ENCODE measurements around the gene CCDC33. TPM values are rescaled to one million over a fixed set of nuclear protein-coding genes. Genes with fewer than 3 reads are reported as not detected.

The CCDC33 gene
- total and polyA plus RNA-seq, 2 donors from 2014 or later: 0.63 TPM; not detected in 1

DNA sequence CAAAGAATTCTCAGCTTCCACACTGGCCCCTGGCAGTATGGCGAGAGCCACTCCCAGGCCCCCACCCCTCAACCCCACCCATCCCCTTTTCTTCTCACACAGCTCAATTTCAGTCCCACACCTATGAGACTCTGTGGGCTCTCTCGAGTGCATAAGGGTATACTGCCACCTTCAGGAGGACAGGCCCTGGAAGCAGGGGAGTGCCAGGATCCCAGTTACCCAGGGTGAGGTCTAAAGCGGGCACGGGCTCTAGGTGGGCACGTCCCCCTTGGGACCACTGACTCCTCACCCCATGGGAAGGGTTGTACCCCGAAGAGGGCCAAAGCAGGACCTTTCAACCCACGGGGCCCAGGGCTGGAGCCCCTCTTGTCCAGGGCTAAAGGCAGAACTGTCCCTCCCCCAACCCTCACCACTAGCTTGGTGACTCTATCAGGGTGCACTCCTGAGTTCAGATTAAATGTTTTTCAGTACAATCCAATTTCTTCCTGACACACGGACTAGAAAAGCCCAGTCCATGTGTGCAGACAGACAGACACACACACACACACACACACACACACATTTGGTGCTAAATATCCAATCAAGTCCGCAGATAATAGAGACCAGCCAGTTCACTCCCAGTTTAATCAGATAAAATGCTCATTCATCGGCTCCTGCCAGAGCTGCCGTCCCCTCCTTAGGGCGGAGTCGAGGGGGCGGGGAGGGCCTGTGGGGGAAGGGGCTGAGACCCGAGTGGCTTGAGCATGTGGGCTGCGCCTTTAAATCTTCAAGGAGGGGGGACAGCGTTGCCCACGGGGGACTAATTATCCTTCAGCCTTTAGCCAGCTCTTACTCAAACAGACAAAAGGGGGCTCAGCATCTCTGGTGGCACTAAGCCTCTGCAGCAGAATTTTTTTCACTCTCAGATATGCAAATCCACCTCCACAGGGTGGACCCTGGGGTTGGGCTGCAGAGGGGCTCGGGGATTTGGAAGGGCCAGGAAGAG, 72.0 kb downstream of the CCDC33 start:
- intact Hi-C loops (cut with DNase I): no loop called here
- Histone ChIP-seq H3K36me3 (ENCODE audit: control insufficient read depth in 2 of 3, insufficient read depth in 3 of 3, low read length in 3 of 3) (no peaks in the 10 kb centered on the region), H3K27me3 (ENCODE audit: control insufficient read depth, insufficient read depth, low read length) (no peaks in the 10 kb centered on the region), H3K27ac (ENCODE audit: low read depth in 2 of 2, low read length in 2 of 2) (no peak overlapping the region), H3K9ac (ENCODE audit: low read length in 3 of 3) (no peak overlapping the region), H3K9me3 (ENCODE audit: control insufficient read depth in 2 of 3, insufficient read depth in 1 of 3, low read length in 3 of 3) (no peaks in the 10 kb centered on the region), H3K4me3 (ENCODE audit: low read length in 3 of 3) (no peak overlapping the region), H3K4me1 (ENCODE audit: control insufficient read depth in 2 of 3, insufficient read depth in 2 of 3, low read depth in 1 of 3, low read length in 3 of 3) (no peaks in the 10 kb centered on the region)
- TF ChIP-seq, protein P1, sequence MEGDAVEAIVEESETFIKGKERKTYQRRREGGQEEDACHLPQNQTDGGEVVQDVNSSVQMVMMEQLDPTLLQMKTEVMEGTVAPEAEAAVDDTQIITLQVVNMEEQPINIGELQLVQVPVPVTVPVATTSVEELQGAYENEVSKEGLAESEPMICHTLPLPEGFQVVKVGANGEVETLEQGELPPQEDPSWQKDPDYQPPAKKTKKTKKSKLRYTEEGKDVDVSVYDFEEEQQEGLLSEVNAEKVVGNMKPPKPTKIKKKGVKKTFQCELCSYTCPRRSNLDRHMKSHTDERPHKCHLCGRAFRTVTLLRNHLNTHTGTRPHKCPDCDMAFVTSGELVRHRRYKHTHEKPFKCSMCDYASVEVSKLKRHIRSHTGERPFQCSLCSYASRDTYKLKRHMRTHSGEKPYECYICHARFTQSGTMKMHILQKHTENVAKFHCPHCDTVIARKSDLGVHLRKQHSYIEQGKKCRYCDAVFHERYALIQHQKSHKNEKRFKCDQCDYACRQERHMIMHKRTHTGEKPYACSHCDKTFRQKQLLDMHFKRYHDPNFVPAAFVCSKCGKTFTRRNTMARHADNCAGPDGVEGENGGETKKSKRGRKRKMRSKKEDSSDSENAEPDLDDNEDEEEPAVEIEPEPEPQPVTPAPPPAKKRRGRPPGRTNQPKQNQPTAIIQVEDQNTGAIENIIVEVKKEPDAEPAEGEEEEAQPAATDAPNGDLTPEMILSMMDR (IDR thresholded peaks at IDR 0.05; ENCODE audit: borderline replicate concordance, extremely low read depth, insufficient read depth): peak; percentile 71
- FAIRE-seq (no peak), DNase-seq (peak in 4 of 5 donors; percentile 73 to 87 (median 78))

- intact Hi-C loops (cut with DNase I): loop anchor here (5.0 kb wide), 1 partner anchor 190 kb away; no protein-coding TSS in a partner anchor
- FAIRE-seq: no peak
Observed at GRCh38 chr15:74311734-74312444, 75.8 kb downstream of the CCDC33 start.

DNA sequence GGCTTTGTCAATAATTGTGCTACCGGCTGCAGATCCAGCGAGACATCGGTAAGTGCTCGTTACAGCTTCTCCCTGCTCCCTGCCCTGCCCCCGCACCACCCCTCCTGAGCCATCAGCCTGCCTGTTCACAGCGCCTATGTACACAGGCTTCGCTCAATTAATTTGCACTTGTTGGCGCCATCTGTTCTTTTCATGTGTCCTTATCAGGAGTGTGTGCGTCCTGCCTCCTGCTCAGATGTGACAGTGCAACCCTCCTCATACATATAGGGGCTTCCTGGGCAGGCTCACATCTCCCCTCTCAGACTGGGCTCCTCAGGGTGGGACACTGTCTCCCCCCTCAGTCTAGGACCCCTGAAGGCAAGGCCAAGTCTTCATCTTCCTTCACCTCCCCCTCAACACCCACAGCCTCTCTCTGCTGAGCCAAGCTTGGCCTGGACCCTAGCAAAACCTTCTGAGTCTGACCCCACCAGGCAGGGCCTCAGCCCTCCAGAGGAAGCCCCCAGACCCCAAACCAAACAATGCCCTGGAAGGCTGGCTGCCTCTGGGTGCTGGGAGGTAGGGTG, 76.4 kb downstream of the CCDC33 start:
- Histone ChIP-seq H3K4me1 (ENCODE audit: control insufficient read depth in 2 of 3, insufficient read depth in 2 of 3, low read depth in 1 of 3, low read length in 3 of 3) (peaks cover 0 to 2% (median 0%) of the 10 kb centered on the region in 3 donors), H3K27ac (ENCODE audit: low read depth in 2 of 2, low read length in 2 of 2) (no peak overlapping the region), H3K4me3 (ENCODE audit: low read length in 3 of 3) (no peak overlapping the region), H3K27me3 (ENCODE audit: control insufficient read depth, insufficient read depth, low read length) (no peaks in the 10 kb centered on the region), H3K9ac (ENCODE audit: low read length in 3 of 3) (no peak overlapping the region), H3K9me3 (ENCODE audit: control insufficient read depth in 2 of 3, insufficient read depth in 1 of 3, low read length in 3 of 3) (no peaks in the 10 kb centered on the region), H3K36me3 (ENCODE audit: control insufficient read depth in 2 of 3, insufficient read depth in 3 of 3, low read length in 3 of 3) (no peaks in the 10 kb centered on the region)
- no peak for FAIRE-seq
- intact Hi-C loops (cut with DNase I): loop anchor here (5.0 kb wide), 1 partner anchor 190 kb away; no protein-coding TSS in a partner anchor
- TF ChIP-seq, protein P1 (IDR thresholded peaks at IDR 0.05; ENCODE audit: borderline replicate concordance, extremely low read depth, insufficient read depth): no peak
- peak in 3 of 5 donors; percentile 73 to 81 (median 80) for DNase-seq

More at GRCh38 chr15:74311734-74312444, 75.8 kb downstream of the CCDC33 start:
- Histone ChIP-seq H3K36me3 (ENCODE audit: control insufficient read depth in 2 of 3, insufficient read depth in 3 of 3, low read length in 3 of 3) (no peaks in the 10 kb centered on the region), H3K9me3 (ENCODE audit: control insufficient read depth in 2 of 3, insufficient read depth in 1 of 3, low read length in 3 of 3) (no peaks in the 10 kb centered on the region), H3K4me3 (ENCODE audit: low read length in 3 of 3) (no peak overlapping the region), H3K27ac (ENCODE audit: low read depth in 2 of 2, low read length in 2 of 2) (no peak overlapping the region), H3K27me3 (ENCODE audit: control insufficient read depth, insufficient read depth, low read length) (no peaks in the 10 kb centered on the region), H3K9ac (ENCODE audit: low read length in 3 of 3) (no peak overlapping the region), H3K4me1 (ENCODE audit: control insufficient read depth in 2 of 3, insufficient read depth in 2 of 3, low read depth in 1 of 3, low read length in 3 of 3) (peaks cover 0 to 2% (median 0%) of the 10 kb centered on the region in 3 donors)
- peak in 1 of 5 donors; percentile 42 for DNase-seq
- TF ChIP-seq, protein P1 (IDR thresholded peaks at IDR 0.05; ENCODE audit: borderline replicate concordance, extremely low read depth, insufficient read depth): peak; percentile 33
